Activated T-cell treated with anti-CD3 and anti-CD28 coated beads, Interleukin-2, amount 50 U/mL, for 4 hours (primary cell): ENCODE results near the gene CCDC134. TPM values are rescaled to one million over a fixed set of nuclear protein-coding genes. Genes with fewer than 3 reads are reported as not detected.
"Not testable (repeated sequence)": the region's sequence is repeated elsewhere in the genome, so short reads cannot be mapped to it uniquely, and the experiment has no call there.

Source experiments
- ATAC-seq, 2 donors: fragments of 200-7000 bp; cut with Tn5 transposase; one replicate each; pipeline ENCODE4 v1.10.0; 2021
- DNase-seq: peaks from one replicate; pipeline ENCODE4 v3.0.0-alpha.2; 2020
- H3K27me3 Mint-ChIP-seq: one replicate; pipeline ENCODE4 v1.8.0; 2021; ENCODE audit warnings: low read depth, mixed read lengths
- H3K36me3 Mint-ChIP-seq: one replicate; pipeline ENCODE4 v1.8.0; 2022; ENCODE audit warnings: mixed read lengths; ENCODE audit not compliant: insufficient read depth
- H3K4me1 Mint-ChIP-seq: one replicate; pipeline ENCODE4 v1.8.0; 2021; ENCODE audit warnings: low read depth, mixed read lengths
- H3K4me3 Mint-ChIP-seq: one replicate; pipeline ENCODE4 v1.8.0; 2021; ENCODE audit warnings: mild to moderate bottlenecking, moderate library complexity, mixed read lengths
- H3K9me3 Mint-ChIP-seq: one replicate; pipeline ENCODE4 v1.8.0; 2021; ENCODE audit warnings: mixed read lengths
- total RNA-seq, 3 donors: library from RNA; stranded (reverse); gene quantifications; one replicate each; pipeline ENCODE4 v1.2.1, GENCODE V29; 2021

Gene CCDC134
- total RNA-seq, 3 donors from 2014 or later, result 16.0 to 20.2 (median 18.4) TPM

GRCh38 chr22:41862160-41862529 is 61.7 kb downstream of the CCDC134 start:
- no peaks in the 10 kb centered on the region for H3K9me3 Mint-ChIP-seq
- DNase-seq, result peak; percentile 47
- no peaks in the 10 kb centered on the region for H3K27me3 Mint-ChIP-seq
- ATAC-seq, result peak; percentile 56 to 58
- peaks cover 18% of the 10 kb centered on the region for H3K36me3 Mint-ChIP-seq
- H3K4me3 Mint-ChIP-seq, result peak overlapping the region; percentile 78
- peaks cover 73% of the 10 kb centered on the region for H3K4me1 Mint-ChIP-seq

- ATAC-seq (peak; percentile 72 to 75), DNase-seq (peak; percentile 39)
- Mint-ChIP-seq H3K9me3 (no peaks in the 10 kb centered on the region), H3K4me3 (peak overlapping the region; percentile 78), H3K4me1 (peaks cover 69% of the 10 kb centered on the region), H3K36me3 (peaks cover 21% of the 10 kb centered on the region), H3K27me3 (no peaks in the 10 kb centered on the region)
Observed at GRCh38 chr22:41862530-41863266, 62.2 kb downstream of the CCDC134 start.

GRCh38 chr22:41863472-41863871 is 63.0 kb downstream of the CCDC134 start:
- Mint-ChIP-seq H3K4me1 (peaks cover 61% of the 10 kb centered on the region), H3K9me3 (no peaks in the 10 kb centered on the region), H3K27me3 (no peaks in the 10 kb centered on the region), H3K4me3 (peak overlapping the region; percentile 78), H3K36me3 (peaks cover 19% of the 10 kb centered on the region)
- no peak for DNase-seq
- ATAC-seq, result no peak

GRCh38 chr22:41868556-41868955 is 68.1 kb downstream of the CCDC134 start:
- Mint-ChIP-seq H3K36me3 (peaks cover 33% of the 10 kb centered on the region), H3K27me3 (no peaks in the 10 kb centered on the region), H3K4me1 (peaks cover 35% of the 10 kb centered on the region), H3K4me3 (no peak overlapping the region), H3K9me3 (no peaks in the 10 kb centered on the region)
- DNase-seq, result no peak
- no peak for ATAC-seq

- H3K27me3 Mint-ChIP-seq, DNase-seq, ATAC-seq, H3K4me3 Mint-ChIP-seq, H3K9me3 Mint-ChIP-seq: not testable (repeated sequence)
- Mint-ChIP-seq H3K36me3 (peaks cover 41% of the 10 kb centered on the region), H3K4me1 (peaks cover 38% of the 10 kb centered on the region)
Observed at GRCh38 chr22:41870081-41870480, 69.6 kb downstream of the CCDC134 start.

- Mint-ChIP-seq H3K36me3 (peaks cover 45% of the 10 kb centered on the region), H3K4me3 (no peak overlapping the region), H3K9me3 (no peaks in the 10 kb centered on the region), H3K27me3 (no peaks in the 10 kb centered on the region), H3K4me1 (peaks cover 35% of the 10 kb centered on the region)
- no peak for ATAC-seq
- no peak for DNase-seq
Observed at GRCh38 chr22:41870786-41871185, 70.3 kb downstream of the CCDC134 start.

- ATAC-seq, result peak; percentile 86
- H3K4me1 Mint-ChIP-seq, result peaks cover 51% of the 10 kb centered on the region
- peak overlapping the region; percentile 84 for H3K4me3 Mint-ChIP-seq
- H3K27me3 Mint-ChIP-seq, result no peaks in the 10 kb centered on the region
- no peaks in the 10 kb centered on the region for H3K9me3 Mint-ChIP-seq
- H3K36me3 Mint-ChIP-seq, result peaks cover 48% of the 10 kb centered on the region
- DNase-seq, result no peak
Observed at GRCh38 chr22:41873391-41873790, 72.9 kb downstream of the CCDC134 start.

- no peaks in the 10 kb centered on the region for H3K27me3 Mint-ChIP-seq
- peak overlapping the region; percentile 84 for H3K4me3 Mint-ChIP-seq
- ATAC-seq (no peak), DNase-seq (no peak)
- H3K36me3 Mint-ChIP-seq, result peaks cover 51% of the 10 kb centered on the region
- no peaks in the 10 kb centered on the region for H3K9me3 Mint-ChIP-seq
- peaks cover 56% of the 10 kb centered on the region for H3K4me1 Mint-ChIP-seq
Observed at GRCh38 chr22:41874090-41874489, 73.6 kb downstream of the CCDC134 start.

GRCh38 chr22:41875531-41876270 is 75.2 kb downstream of the CCDC134 start:
- Mint-ChIP-seq H3K9me3 (no peaks in the 10 kb centered on the region), H3K36me3 (peaks cover 55% of the 10 kb centered on the region), H3K27me3 (no peaks in the 10 kb centered on the region), H3K4me3 (peak overlapping the region; percentile 84), H3K4me1 (peaks cover 57% of the 10 kb centered on the region)
- ATAC-seq (no peak), DNase-seq (no peak)

Other genes with a start within 250 kb of the CCDC134 start
- under 1 TPM in 2 of 3 donors, not detected in 1; 0.08 to 0.16 TPM for gene CSDC2, start 239.7 kb upstream of the CCDC134 start, total RNA-seq
- gene PMM1, start 210.8 kb upstream of the CCDC134 start, total RNA-seq, result 10 to 100 TPM; 17.1 to 19.7 (median 18.4) TPM
- gene DESI1, start 179.6 kb upstream of the CCDC134 start, total RNA-seq, result 100 to 1,000 TPM; 124 to 141 (median 129) TPM
- 100 to 1,000 TPM; 515 to 540 (median 521) TPM for gene XRCC6, start 179.4 kb upstream of the CCDC134 start, total RNA-seq
- 100 to 1,000 TPM; 372 to 430 (median 428) TPM for gene SNU13, start 111.8 kb upstream of the CCDC134 start, total RNA-seq
- gene MEI1, start 101.2 kb upstream of the CCDC134 start, total RNA-seq, result 10 to 100 TPM; 13.4 to 21.6 (median 17.1) TPM
- gene SREBF2, start 32.4 kb downstream of the CCDC134 start, total RNA-seq, result 100 to 1,000 TPM; 123 to 178 (median 155) TPM
- 1 to 10 TPM; 3.9 to 5.6 (median 5.0) TPM for gene SHISA8, start 114.4 kb downstream of the CCDC134 start, total RNA-seq
- gene TNFRSF13C, start 126.1 kb downstream of the CCDC134 start, total RNA-seq, result 1 to 10 TPM; 6.1 to 7.6 (median 6.9) TPM
- 10 to 100 TPM; 40.7 to 52.2 (median 48.5) TPM for gene CENPM, start 146.5 kb downstream of the CCDC134 start, total RNA-seq
- gene SEPTIN3, start 168.8 kb downstream of the CCDC134 start, total RNA-seq, result 1 to 10 TPM in 1 of 3 donors, under 1 TPM in 2; 0.68 to 1.3 (median 0.84) TPM
- under 1 TPM; 0.16 to 0.40 (median 0.30) TPM for gene WBP2NL, start 198.1 kb downstream of the CCDC134 start, total RNA-seq